ENCODE results near the gene AMIGO3.
"Not testable (repeated sequence)": the region's sequence is repeated elsewhere in the genome, so short reads cannot be mapped to it uniquely, and the experiment has no call there.

Gene AMIGO3

DNA sequence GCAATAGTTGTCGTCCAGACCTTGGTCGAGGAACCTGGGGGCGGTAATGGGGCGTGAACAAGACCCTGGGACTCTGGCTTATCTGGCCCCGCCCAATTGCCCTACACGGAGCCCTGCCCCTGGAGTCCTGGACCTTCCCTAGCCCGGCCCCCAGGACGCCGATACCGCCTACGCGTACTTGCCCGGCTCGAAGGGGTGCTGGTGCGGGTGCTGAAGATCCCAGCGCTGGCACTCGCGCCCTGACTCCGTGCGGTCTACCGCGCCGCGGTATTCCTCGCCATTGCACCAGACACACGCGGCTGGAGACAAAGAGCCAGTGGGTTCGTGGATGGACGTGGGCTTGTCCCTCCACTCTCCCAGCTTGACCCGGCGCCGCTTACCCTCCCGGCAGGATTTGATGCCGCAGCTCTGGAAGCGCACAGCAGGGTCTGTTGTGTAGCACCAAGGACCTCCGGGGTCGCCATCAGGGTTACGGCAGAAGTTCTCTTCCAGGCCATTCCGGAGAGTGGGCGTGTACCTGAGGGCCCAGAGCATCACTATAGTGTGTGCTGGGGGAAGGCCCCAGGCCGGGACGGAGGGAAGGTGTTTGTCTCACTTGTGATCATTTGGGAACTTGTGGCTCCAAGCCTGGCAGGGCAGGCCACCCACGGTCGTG lies 32.6 kb downstream of the AMIGO3 start:
- peak; percentile 37 to 43 for DNase-seq

DNA sequence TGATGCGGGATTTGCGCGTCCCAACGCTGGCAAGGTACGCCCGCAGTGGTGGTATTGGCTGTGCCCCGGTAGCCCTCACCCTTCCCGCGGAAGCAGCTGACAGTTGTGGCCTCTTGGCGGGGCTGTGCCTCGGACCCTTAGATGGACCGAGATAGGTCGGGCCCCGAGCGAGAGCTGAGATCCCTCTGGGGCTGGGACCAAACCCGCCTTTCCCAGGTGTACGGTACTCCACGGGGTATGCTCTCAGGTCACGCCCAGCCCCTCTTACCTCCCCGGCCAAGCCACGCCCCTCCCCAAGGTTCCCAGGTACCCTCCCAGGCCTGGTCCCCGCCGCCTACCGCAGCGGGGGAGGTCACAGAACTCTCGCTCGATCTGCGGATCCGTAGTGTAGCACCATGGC lies 33.1 kb downstream of the AMIGO3 start:
- DNase-seq = peak; percentile 18 to 34

DNA sequence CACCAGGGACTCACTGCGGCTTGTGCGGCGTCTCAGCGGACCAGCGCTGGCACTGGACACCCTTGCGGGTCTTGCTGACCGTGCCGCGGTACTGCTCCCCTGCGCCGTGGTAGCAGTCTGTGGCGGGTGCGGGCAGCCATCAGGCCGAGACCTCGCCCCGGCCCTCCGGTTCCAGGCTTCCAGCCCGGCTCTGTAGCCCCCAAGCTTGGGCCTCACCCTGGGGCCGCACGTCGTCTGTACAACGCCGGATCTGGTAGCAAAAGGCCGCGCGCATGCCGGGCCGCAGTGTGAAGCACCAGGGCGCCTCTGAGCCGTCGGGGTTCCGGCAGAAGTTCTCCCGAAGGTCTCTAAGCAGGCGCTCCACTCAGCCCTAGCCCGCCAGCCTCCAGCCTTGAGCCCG lies 33.6 kb downstream of the AMIGO3 start:
- DNase-seq = not testable (repeated sequence)

DNA sequence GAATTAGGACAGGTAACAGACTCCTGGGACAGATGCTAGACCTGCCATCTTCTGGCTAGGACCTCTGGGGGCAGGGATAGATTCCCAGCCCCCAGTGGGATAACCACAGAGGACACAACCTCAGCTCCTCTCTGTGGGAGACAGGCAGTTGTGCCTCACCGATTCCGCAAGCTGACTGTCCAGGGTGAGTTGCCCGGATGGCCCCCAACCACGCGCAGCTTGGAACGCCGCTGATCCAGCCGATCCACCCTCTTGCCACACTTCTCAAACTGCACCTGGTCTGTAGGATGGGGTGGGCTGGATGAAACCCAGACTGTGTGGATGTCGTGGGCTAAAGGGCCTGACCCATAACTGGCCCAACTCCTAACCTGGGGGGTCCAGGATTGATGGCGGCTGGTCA lies 34.4 kb downstream of the AMIGO3 start:
- not testable (repeated sequence) for DNase-seq

DNA sequence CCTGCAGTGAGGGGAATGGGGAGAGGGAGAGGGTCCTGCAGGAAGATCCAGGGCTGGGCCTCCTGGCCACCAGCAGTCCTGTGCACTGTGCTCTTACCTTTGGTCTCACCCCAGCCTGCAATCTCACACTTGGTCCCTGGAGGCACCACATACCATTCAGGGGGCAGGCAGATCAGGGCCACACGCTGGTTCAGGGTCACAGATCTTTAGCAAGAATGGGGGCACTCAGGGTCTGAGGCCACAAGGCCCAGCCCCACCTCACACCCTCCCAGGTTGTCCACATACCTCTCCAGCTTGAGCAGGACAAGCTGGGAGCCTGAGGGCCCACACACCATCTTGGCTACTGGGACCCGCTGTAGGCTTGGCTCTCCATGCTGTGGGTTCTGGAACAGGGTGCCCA lies 35.0 kb downstream of the AMIGO3 start:
- not testable (repeated sequence) for DNase-seq

DNA sequence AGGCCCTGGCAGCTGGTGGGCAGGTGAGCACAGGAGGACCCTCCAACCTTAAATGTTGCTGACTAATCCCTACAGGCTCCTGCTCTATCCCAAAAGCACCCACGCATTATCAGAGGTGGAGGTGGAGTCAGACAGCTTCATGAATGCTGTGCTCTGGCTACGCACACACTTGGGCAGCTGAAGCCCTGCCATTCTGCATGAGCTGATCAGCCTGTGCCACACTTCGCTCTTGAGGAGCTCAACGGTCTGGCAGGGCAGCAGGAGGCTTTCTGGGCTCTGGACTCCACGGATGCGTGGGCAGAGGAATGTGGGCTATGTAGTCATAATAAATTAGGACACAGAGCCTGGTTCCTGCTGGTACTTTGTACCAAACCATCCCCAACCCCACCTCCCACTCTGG lies 36.3 kb downstream of the AMIGO3 start:
- DNase-seq = no peak

DNA sequence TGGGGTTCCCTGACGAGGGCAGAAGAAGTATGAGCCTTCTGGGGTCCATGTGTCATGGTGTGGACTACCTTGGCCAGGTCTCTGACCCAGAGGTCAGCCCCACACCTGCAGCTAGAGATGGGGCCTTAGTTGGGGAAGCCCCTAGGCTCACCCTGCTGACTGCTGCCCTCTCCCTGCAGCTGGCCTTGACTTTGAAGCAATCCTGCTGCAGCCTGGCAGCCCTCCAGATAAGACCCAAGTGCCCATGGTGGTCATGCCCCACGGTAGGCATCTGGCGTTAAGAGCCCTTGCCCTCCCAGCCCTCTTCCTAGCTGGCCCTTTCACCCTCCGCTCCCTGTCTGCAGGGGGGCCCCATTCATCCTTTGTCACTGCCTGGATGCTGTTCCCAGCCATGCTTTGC lies 37.9 kb downstream of the AMIGO3 start:
- DNase-seq = no peak

DNA sequence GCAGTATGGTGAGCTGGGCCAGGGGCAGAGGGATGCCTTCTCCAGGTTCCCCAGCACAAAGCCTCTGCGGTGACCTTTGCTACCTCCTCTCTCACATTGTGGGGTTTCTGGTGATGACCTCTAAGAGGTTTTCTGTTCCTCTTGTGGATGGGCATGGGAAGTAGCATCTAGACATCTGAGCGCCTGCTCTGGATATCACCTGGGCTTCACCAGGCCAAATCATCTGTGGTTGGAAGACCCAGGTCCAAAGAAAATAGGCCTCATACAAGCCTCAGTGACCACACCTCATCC lies 38.3 kb downstream of the AMIGO3 start:
- DNase-seq = no peak

DNA sequence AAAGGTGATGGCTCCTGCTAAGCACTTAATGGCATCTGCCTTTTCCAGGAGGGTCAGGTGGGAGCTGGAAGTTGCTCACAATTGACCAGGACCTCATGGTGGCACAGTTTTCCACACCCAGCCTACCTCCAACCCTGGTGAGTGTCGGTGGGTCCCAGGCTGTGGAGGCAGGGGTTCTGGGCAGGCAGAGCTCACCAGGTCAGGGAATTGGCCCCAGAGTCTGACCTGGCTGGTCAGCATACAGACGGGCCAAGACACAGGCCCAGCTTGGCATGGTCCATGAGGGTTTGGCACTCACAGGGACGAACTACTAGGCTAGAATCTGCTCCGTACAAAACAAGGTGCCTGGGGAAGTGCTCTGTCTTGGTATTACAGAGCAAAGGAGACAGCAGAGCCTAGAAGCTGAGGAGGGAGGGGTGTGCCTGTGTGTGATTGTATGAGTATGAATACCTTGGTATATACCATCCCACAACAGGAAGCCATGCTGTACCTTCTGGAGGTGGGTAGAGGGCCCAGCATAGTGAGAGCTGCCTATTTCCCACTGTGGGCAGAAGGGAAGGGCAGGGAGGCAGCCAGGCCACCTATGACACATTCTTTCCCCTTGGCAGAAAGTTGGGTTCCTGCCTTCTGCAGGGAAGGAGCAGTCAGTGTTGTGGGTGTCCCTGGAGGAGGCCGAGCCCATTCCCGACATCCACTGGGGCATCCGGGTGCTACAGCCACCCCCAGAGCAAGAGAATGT lies 38.8 kb downstream of the AMIGO3 start:
- DNase-seq = no peak

DNA sequence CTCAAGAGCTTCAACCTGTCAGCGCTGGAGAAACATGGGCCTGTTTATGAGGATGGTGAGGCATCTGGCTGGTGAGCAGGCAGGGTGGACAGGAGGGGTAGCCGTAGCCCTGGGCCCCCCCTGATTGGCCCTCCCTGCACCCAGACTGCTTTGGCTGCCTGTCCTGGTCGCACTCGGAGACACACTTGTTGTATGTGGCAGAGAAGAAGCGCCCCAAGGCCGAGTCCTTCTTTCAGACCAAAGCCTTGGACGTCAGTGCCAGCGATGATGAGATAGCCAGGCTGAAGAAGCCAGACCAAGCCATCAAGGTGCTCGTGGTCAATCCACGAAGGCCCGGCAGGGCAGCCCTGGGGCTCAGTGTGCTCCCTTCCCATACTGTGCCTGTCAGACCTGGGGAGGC lies 43.6 kb downstream of the AMIGO3 start:
- DNase-seq = no peak

DNA sequence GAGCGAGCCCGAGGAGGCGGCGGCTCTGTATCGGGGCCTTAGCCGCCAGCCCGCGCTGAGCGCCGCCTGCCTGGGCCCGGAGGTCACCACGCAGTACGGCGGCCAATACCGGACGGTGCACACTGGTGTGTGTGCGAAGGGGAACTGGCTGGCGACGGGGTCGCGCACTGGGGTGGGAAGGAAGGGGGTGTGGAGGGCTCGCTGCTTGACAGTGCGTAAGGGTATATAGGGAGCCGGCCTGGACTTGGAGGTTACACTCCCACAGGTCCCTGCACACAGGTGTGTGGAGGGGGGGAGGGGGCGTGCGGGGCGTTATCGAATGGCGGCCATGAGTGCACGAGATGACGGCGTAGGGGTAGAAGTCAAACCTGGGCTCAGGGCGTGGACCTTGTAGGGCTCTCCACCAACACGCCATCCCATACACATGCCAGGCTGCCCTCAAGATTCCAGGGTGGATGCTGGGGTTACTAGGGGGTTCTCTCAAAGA lies 44.9 kb downstream of the AMIGO3 start:
- no peak for DNase-seq

DNA sequence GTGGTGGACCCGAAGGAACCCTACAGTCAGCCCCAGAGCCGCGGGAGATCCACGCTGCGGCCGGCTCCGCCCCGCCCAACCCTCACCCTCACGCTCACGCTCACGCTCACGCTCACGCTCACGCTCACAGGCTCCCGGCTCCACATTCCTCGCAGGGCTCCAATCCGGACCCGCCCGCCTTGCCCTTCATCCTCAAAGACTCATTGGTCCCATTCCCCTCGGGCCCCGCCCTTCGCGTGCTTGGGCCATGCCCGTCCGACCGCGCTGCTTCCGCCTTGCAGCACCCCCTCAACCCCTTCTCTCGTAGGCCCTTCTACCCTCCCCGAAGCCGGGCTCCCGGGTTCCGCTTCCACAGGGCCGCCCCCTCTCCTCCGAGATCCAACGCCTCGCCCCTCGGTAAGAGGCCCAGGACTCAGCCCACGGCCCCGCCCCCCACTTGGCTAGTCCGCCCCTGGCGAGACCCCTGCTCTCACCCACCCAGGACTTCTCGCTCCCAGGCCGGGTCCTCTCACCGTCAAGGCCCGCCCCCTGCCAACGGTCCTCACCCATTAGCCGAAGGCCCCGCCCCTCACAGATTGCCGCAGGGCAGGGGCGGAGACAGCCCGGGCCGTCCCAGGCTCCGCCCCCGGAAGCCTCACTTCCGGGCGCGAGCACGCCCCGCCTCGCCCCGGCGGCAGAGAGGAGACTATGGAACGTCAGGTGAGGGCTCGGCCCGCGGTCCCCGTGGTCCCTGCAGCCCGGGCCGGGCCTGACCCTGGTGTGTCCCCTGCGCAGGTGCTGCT lies 45.6 kb downstream of the AMIGO3 start, which contains the start of gene APEH:
TSS of gene APEH (plus strand) at position 637 of the 782 bp plus-strand sequence. CDS start at position 688, 51 bp downstream.
- DNase-seq = peak; percentile 97

DNA sequence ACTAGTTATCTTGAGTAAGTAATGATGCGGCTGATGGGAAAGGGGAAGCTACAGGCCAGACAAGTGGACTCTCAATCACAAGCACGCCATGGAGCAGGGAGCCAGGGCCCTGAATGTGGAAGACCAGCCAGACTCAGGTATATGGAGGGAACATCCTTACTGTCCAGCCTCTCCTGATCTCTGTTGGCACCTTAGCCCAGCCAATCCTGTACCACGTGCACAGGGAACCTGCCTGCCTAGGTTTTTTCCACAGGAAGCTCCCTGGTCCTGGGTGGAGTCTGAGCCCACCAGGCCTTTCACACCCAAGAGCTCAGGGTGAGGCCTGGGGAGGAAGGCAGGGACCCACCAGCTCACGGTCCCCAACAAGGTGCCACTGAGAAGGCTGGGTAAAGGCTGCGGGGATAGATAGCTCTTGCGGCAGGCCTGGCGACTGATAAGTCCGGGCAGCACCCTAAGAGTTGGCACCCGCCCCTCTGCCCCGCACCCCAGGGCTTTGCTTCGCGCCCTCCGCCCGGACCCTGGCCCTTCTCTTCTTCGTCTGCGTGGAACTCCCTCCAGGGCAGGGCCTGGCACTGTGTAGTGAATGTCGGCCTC lies 46.3 kb downstream of the AMIGO3 start:
- no peak for DNase-seq

DNA sequence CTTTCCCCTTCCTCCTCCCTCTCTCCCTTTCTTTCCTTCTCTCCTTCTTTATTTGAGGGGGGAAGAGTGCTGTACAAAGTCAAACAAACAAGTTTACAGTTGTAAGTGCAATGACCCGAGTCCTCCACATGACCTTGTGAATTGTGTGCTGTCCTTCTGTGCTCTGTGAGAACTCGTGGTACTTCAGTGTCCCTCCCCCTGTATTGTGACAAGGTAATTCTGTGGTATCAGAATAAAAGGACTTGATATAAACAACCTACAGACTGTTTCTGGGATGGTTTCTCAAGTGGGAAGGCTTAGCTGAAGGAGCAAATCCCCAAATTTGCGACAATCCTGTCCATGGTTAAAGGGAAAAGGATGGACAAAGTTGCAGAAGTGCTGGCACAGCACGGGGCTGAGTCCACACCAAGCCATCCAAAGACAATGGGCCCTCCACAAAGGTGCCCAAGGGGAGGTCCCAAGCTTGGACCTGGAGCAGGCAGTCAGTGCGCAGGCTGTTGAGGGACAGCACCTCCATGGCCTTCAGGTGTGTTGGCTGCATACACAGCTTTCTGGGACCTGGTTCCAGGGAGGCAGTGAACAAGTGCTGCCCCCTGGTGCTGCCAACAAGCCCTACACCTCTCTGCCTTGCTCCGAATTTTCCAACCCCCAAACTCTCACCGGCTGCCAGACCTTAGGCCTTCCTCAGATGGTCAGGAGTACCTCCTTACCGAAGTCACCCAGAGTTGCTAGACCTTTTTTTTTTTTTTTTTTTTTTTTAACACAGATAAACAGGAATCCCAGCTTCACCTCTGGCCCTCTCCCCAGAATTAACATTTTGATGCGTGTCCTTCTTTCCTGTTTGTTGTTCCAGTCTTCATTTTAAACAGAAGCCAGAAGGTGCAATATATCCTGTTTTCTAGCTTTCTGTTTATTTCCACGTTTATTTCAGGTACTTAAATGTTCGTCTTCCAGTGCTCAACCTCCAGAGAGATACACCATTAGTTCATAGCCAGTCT lies 47.9 kb downstream of the AMIGO3 start:
- peak; percentile 67 to 78 for DNase-seq

DNA sequence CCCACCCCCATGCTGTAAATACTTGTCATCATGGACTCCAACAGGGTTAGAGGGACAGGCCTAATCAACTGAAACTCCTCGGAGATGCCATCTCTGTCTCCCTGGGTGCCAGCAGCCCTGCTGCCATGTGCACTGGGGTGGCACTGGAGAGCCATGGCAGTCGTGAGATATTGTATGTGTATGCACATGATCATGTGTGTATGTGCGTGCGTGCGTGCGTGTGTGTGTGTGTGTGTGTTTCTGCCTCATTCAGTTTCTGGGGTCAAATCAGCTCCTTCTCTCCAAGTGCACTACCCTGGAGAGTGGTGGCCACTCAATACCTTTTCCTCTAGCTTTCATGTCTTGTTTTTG lies 48.6 kb downstream of the AMIGO3 start:
- no peak for DNase-seq

DNA sequence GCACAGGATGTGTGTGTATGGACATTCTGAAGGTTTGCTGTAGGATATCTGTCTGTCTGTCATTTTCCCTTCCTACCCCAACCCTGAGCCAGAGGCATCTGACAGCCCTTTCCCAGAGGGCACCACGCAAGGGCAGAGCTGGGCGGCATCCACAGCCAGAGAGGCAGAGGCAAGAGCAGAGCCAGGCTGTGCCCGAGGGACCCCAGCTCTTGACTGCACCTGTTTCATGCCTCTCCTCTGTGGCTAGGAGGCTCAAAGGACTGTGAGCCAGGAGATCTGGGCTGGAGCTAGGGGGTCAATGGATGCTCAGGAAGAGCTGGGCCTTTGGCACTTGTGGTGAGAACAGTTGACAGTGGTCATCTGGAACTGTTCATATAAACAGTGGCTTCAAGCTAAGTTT lies 50.1 kb downstream of the AMIGO3 start:
- no peak for DNase-seq

DNA sequence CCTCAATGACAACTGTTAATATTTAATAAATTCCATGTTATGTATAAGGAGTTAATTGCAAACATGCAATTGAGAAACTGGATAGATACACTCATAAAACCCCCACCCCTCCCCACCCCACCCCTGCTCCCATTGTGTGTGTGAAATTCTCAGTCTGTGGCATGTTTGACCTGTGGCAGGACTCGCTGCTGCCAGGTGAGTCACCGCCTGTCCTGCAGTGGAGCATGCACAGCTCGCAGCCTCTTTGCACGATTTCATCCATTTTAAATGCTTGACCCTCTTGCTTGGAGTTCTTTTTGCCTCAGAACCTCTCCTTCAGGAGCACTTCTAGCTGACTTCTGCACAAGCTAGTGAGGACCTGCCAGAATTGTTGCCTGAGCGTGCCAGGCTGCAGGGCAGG lies 50.6 kb downstream of the AMIGO3 start:
- no peak for DNase-seq

DNA sequence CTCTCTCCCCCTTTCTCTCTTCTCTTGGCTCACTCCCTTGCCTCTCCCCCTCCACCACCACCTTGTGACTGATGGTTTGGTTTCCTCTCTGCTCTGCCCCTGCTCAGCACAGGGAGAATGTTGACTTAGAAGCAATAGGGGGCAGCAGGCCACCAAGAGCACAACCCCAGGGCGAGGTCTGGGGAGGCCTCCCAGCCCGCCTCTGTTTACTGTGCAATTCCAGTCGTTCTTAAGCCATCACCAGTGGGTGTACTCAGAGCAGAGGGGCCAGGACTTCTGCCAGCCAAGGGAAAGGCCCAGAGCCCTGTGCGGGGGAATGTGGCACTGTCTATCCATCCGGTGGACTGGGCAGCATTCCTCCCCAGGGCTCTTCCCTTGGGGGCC lies 51.1 kb downstream of the AMIGO3 start:
- DNase-seq = no peak

DNA sequence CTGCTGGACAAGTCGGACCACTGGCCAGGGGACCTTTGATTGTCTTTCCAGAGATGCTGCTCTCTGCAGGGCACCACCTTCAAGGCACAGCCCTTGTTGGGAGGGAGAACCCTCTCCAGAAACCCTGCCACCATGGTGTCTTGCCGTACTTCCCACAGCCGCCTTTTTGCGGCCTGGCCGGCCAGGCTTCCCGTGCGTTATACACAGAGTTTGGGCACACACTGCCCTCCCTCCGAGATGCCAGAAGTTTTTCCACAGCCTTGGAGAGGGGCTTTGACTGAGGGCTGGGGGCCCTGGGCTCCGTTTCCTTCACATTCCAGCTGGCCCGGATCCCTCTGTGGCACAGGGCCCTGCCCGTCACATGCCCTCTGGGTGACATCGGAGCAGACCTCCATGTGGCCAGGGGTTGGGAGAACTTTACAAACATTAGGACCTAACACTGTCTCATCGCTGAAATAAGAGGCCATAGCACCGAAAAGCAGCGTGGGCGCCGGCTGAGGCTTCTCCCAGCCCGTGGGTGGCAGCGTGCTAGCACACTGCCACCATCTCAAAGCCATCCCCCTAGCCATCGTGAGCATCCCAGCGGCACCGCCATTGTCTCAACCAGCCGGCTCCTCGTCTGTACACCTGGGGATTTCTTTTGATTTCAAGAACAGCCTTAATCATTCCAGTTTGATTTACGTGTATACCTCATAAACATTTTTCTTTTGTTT lies 51.6 kb downstream of the AMIGO3 start:
- DNase-seq = no peak

All from CD4-positive, alpha-beta T cell treated with Interleukin-1 beta for 1 hour (primary cell).